Measurements from ENCODE around the gene MAN2A2. TPM values are rescaled to one million over a fixed set of nuclear protein-coding genes. Genes with fewer than 3 reads are reported as not detected.

MAN2A2 gene
- total and polyA plus RNA-seq, 9 of the 15 experiments (the other 6 are each of a cell fraction or from before 2014, with no cell fraction given) = 7.3 to 151 (median 43.4) TPM

DNA sequence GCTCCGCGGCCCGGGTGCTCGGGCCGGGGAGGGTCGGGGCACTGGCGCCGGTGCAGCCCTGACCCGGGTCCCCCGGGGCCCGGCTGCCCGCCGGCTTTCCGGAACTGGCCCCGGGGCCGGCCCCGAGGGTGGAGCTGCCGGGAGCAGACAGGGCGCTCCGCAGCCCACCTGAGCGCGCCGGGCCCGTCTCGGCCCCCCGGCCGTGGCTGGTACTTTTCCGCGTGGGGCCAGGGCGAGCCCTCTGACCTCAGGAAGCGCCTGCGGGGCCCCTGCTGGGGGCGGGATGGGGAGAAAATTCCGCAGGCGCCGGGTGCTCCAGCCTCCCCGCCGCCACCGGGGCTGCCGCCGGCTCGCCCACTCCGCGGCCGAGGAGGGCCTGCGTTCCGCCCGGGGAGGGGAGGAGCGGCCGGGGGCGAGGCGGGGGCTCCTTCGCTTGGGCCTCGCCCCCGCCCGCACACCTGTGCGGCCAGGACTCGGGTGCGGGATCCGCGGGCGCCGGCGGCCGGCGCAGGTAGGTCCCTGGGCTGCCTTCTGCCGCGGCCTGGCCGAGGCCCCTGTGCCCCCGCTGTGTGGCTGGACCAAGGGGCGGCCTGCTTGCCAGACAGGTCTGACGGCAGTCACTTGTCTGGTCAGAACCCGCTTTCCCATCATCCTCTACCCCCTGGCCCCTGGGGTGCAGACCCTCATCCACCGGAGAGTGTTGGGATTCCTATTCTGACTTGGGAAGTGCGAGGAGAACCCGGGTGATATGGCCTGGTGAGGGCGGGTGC, 31.2 kb upstream of the MAN2A2 start (continued):
- TF ChIP-seq SAFB (IDR thresholded peaks at IDR 0.05; ENCODE audit: borderline replicate concordance, low read depth, low read length) (peak; percentile 22; the same call in 1 of the 2 replicates), ZNF212 (CRISPR knock-in tag; IDR thresholded peaks at IDR 0.05) (no peak), PTBP1 (IDR thresholded peaks at IDR 0.05; ENCODE audit: low read depth, low read length) (no peak), HMGN3 (IDR thresholded peaks at IDR 0.05; ENCODE audit: borderline replicate concordance, extremely low read depth, insufficient read length, low read depth, low read length) (peak; percentile 27), ZNF431 (CRISPR knock-in tag; IDR thresholded peaks at IDR 0.05) (0 out of 2 replicates have a peak, but pooled peaks have one; percentile 20), CBX1 (IDR thresholded peaks at IDR 0.05; ENCODE audit: low read depth) (no peak), ZNF143 (CRISPR knock-in tag; IDR thresholded peaks at IDR 0.05) (no peak), DIDO1 (tag; IDR thresholded peaks at IDR 0.05; ENCODE audit: low read depth) (no peak), TEAD4 (IDR thresholded peaks at IDR 0.05; ENCODE audit: low read length) (no peak), TEAD4 (CRISPR knock-in tag; IDR thresholded peaks at IDR 0.05; ENCODE audit: borderline replicate concordance) (no peak), ZNF717 (CRISPR knock-in tag; IDR thresholded peaks at IDR 0.05) (no peak), ARHGAP35 (IDR thresholded peaks at IDR 0.05; ENCODE audit: partially characterized antibody) (no peak), CCAR2 (IDR thresholded peaks at IDR 0.05; ENCODE audit: low read depth, low read length) (no peak), ZFX (CRISPR knock-in tag; IDR thresholded peaks at IDR 0.05) (peak; percentile 39; the same call in 1 of the 2 replicates), KLF10 (CRISPR knock-in tag; IDR thresholded peaks at IDR 0.05) (no peak), MEF2D (tag; conservative IDR thresholded peaks at IDR 0.05; ENCODE audit: low read depth) (no peak), RBFOX2 (IDR thresholded peaks at IDR 0.05; ENCODE audit: low read depth, low read length) (peak; percentile 68), STAG1 (CRISPR knock-in tag; IDR thresholded peaks at IDR 0.05; ENCODE audit: borderline replicate concordance) (no peak)
- TF ChIP-seq, protein P1, sequence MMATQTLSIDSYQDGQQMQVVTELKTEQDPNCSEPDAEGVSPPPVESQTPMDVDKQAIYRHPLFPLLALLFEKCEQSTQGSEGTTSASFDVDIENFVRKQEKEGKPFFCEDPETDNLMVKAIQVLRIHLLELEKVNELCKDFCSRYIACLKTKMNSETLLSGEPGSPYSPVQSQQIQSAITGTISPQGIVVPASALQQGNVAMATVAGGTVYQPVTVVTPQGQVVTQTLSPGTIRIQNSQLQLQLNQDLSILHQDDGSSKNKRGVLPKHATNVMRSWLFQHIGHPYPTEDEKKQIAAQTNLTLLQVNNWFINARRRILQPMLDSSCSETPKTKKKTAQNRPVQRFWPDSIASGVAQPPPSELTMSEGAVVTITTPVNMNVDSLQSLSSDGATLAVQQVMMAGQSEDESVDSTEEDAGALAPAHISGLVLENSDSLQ (IDR thresholded peaks at IDR 0.05) = no peak
- TF ChIP-seq, protein P2, sequence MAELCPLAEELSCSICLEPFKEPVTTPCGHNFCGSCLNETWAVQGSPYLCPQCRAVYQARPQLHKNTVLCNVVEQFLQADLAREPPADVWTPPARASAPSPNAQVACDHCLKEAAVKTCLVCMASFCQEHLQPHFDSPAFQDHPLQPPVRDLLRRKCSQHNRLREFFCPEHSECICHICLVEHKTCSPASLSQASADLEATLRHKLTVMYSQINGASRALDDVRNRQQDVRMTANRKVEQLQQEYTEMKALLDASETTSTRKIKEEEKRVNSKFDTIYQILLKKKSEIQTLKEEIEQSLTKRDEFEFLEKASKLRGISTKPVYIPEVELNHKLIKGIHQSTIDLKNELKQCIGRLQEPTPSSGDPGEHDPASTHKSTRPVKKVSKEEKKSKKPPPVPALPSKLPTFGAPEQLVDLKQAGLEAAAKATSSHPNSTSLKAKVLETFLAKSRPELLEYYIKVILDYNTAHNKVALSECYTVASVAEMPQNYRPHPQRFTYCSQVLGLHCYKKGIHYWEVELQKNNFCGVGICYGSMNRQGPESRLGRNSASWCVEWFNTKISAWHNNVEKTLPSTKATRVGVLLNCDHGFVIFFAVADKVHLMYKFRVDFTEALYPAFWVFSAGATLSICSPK (IDR thresholded peaks at IDR 0.05; ENCODE audit: borderline replicate concordance) = no peak
- TF ChIP-seq, protein P3, sequence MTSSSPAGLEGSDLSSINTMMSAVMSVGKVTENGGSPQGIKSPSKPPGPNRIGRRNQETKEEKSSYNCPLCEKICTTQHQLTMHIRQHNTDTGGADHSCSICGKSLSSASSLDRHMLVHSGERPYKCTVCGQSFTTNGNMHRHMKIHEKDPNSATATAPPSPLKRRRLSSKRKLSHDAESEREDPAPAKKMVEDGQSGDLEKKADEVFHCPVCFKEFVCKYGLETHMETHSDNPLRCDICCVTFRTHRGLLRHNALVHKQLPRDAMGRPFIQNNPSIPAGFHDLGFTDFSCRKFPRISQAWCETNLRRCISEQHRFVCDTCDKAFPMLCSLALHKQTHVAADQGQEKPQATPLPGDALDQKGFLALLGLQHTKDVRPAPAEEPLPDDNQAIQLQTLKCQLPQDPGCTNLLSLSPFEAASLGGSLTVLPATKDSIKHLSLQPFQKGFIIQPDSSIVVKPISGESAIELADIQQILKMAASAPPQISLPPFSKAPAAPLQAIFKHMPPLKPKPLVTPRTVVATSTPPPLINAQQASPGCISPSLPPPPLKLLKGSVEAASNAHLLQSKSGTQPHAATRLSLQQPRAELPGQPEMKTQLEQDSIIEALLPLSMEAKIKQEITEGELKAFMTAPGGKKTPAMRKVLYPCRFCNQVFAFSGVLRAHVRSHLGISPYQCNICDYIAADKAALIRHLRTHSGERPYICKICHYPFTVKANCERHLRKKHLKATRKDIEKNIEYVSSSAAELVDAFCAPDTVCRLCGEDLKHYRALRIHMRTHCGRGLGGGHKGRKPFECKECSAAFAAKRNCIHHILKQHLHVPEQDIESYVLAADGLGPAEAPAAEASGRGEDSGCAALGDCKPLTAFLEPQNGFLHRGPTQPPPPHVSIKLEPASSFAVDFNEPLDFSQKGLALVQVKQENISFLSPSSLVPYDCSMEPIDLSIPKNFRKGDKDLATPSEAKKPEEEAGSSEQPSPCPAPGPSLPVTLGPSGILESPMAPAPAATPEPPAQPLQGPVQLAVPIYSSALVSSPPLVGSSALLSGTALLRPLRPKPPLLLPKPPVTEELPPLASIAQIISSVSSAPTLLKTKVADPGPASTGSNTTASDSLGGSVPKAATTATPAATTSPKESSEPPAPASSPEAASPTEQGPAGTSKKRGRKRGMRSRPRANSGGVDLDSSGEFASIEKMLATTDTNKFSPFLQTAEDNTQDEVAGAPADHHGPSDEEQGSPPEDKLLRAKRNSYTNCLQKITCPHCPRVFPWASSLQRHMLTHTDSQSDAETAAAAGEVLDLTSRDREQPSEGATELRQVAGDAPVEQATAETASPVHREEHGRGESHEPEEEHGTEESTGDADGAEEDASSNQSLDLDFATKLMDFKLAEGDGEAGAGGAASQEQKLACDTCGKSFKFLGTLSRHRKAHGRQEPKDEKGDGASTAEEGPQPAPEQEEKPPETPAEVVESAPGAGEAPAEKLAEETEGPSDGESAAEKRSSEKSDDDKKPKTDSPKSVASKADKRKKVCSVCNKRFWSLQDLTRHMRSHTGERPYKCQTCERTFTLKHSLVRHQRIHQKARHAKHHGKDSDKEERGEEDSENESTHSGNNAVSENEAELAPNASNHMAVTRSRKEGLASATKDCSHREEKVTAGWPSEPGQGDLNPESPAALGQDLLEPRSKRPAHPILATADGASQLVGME (CRISPR knock-in tag; IDR thresholded peaks at IDR 0.05) = no peak
